K562 (cell line): ENCODE data around the gene DNAJC1. TPM values are rescaled to one million over a fixed set of nuclear protein-coding genes. Genes with fewer than 3 reads are reported as not detected.

Experiments
- ATAC-seq: fragments of 200-7000 bp; cut with Tn5 transposase; 3 replicates; pipeline ENCODE4 v1.9.1; 2020; ENCODE audit warnings: moderate library complexity
- BruUV-seq: library from RNA; stranded (reverse); fragments of 400-500 nt; replicated peaks from 2 replicates; lab custom pipeline; 2021; lab: Mats Ljungman, UMichigan
- CTCF ChIA-PET: fragments of 300-600 bp; formaldehyde crosslinking; extraction: SDS; loops from one replicate; lab custom pipeline; 2021; ENCODE audit warnings: low intra/inter-chr PET ratio; lab: Yijun Ruan, JAX
- POLR2A ChIA-PET: fragments of 300-600, 350-650 bp; sonication (Branson Sonifier 250); formaldehyde crosslinking; extraction: SDS; loops from one replicate; lab custom pipeline; 2021; ENCODE audit warnings: antibody characterized with exemption, inconsistent platforms; lab: Yijun Ruan, JAX
- DNase-seq, 4 experiments: peaks; one replicate each; pipeline versions ENCODE4 v3.0.0 to v3.0.0-alpha.2; 2011 to 2018; ENCODE audit warnings: low spot score in 3 of 4, mixed read lengths in 3 of 4; ENCODE audit errors: extremely low read depth in 1 of 4
- FAIRE-seq: peaks from 2 replicates; lab custom pipeline; 2011; peaks lifted over from hg19 to GRCh38; lab: Jason Lieb, UNC
- H2AFZ ChIP-seq: 2 replicates; pipeline ENCODE4 v1.6.0; 2011; ENCODE audit warnings: low read depth, low read length, control low read depth, inconsistent platforms
- H3K27ac ChIP-seq: fragments of 200-600 bp; 3 replicates; pipeline ENCODE4 v1.8.0; 2011; ENCODE audit warnings: low read depth, mild to moderate bottlenecking, control low read depth, inconsistent platforms, low read length, moderate library complexity, mixed read lengths; ENCODE audit errors: extremely low read depth
- H3K27me3 ChIP-seq, 2 experiments: fragments of 300-600 bp in 1 of 2; 2 replicates in 1 of 2; 3 replicates in 1 of 2; pipeline versions ENCODE4 v1.6.0 to v1.8.0; 2011; ENCODE audit warnings: inconsistent platforms in 2 of 2, low read length in 2 of 2, mild to moderate bottlenecking in 1 of 2, mixed read lengths in 1 of 2, moderate library complexity in 1 of 2; ENCODE audit not compliant: control insufficient read depth in 2 of 2, insufficient read depth in 2 of 2
- H3K36me3 ChIP-seq: fragments of 300-600 bp; 3 replicates; pipeline ENCODE4 v1.8.0; 2011; ENCODE audit warnings: mild to moderate bottlenecking, low read length, inconsistent platforms; ENCODE audit not compliant: control insufficient read depth, insufficient read depth
- H3K4me1 ChIP-seq, 2 experiments: fragments of 200-600 bp in 1 of 2; replicated peaks in 1 of 2; 2 replicates in 1 of 2; 3 replicates in 1 of 2; pipeline versions ENCODE4 v1.5.1 to v1.8.0; 2011; ENCODE audit warnings: inconsistent platforms in 2 of 2, low read length in 2 of 2, mild to moderate bottlenecking in 1 of 2, mixed read lengths in 1 of 2, moderate library complexity in 1 of 2; ENCODE audit not compliant: control insufficient read depth in 2 of 2, insufficient read depth in 2 of 2
- H3K4me2 ChIP-seq: 2 replicates; pipeline ENCODE4 v1.6.1; 2011; ENCODE audit warnings: low read length, control low read depth, inconsistent platforms, mixed read lengths; ENCODE audit not compliant: insufficient read depth
- H3K4me3 ChIP-seq: fragments of 200-600 bp; sonication (generic), shearing (Covaris generic); 2 replicates; pipeline ENCODE4 v1.5.1; 2016; ENCODE audit warnings: control low read depth, inconsistent platforms
- H3K79me2 ChIP-seq: fragments of 200-600 bp; 3 replicates; pipeline ENCODE4 v1.8.0; 2011; ENCODE audit warnings: low read length, inconsistent platforms; ENCODE audit not compliant: control insufficient read depth, insufficient read depth
- H3K9ac ChIP-seq, 2 experiments: 2 replicates each; pipeline versions ENCODE4 v1.6.0 to v1.6.1; 2011; ENCODE audit warnings: low read depth in 2 of 2, low read length in 2 of 2, control low read depth in 1 of 2, inconsistent platforms in 1 of 2, mild to moderate bottlenecking in 1 of 2, mixed read lengths in 1 of 2; ENCODE audit not compliant: insufficient read depth in 1 of 2
- H3K9me1 ChIP-seq: one replicate; pipeline ENCODE4 v1.6.0; 2011; ENCODE audit warnings: inconsistent platforms, mild to moderate bottlenecking, low read length, moderate library complexity; ENCODE audit not compliant: control insufficient read depth, insufficient read depth
- H3K9me3 ChIP-seq: replicated peaks from 2 replicates; pipeline ENCODE4 v1.5.1; 2011; ENCODE audit warnings: low read depth, low read length, inconsistent platforms; ENCODE audit not compliant: control insufficient read depth, insufficient read depth
- H4K20me1 ChIP-seq: replicated peaks from 2 replicates; pipeline ENCODE4 v1.6.1; 2011; ENCODE audit warnings: low read length, inconsistent platforms, mixed read lengths; ENCODE audit not compliant: control insufficient read depth, insufficient read depth
- ATF1 ChIP-seq, 2 experiments: fragments of 450-650 bp in 1 of 2; IDR thresholded peaks; 2 replicates each; pipeline ENCODE4 v1.6.1; 2016; ENCODE audit warnings: missing compliant biosample characterization in 1 of 2, missing genetic modification characterization in 1 of 2
- C11orf30 ChIP-seq: fragments of 450-650 bp; IDR thresholded peaks from 2 replicates; pipeline ENCODE4 v1.6.1; 2016; ENCODE audit warnings: low read depth, mild to moderate bottlenecking
- CCNT2 ChIP-seq: IDR thresholded peaks from 2 replicates; pipeline ENCODE4 v1.6.1; 2011; ENCODE audit warnings: borderline replicate concordance, low read depth, mild to moderate bottlenecking, moderate library complexity, mixed read lengths, low read length; ENCODE audit not compliant: insufficient read length; ENCODE audit errors: extremely low read depth
- CHAMP1 ChIP-seq: fragments of 450-650 bp; IDR thresholded peaks from 2 replicates; pipeline ENCODE4 v1.6.1; 2016; ENCODE audit warnings: mild to moderate bottlenecking
- E4F1 ChIP-seq: fragments of 250-450 bp; sonication (Bioruptor Pico); IDR thresholded peaks from 2 replicates; pipeline ENCODE4 v1.5.0; 2021; ENCODE audit warnings: mild to moderate bottlenecking, borderline replicate concordance
- FOXA3 ChIP-seq, 2 experiments: fragments of 450-650 bp in 1 of 2; sonication (generic) in 1 of 2; formaldehyde crosslinking; IDR thresholded peaks in 1 of 2; conservative IDR thresholded peaks in 1 of 2; 2 replicates each; pipeline versions ENCODE4 v1.4.0 to v1.8.0; 2020 to 2022; ENCODE audit warnings: mild to moderate bottlenecking in 2 of 2, missing genetic modification reagents in 1 of 2
- GABPB1 ChIP-seq: sonication (generic); formaldehyde crosslinking; IDR thresholded peaks from 2 replicates; pipeline ENCODE4 v1.8.0; 2022; ENCODE audit warnings: mild to moderate bottlenecking, missing genetic modification reagents
- HCFC1 ChIP-seq: IDR thresholded peaks from 2 replicates; pipeline ENCODE4 v1.6.1; 2012; ENCODE audit warnings: low read depth, low read length, improper control_type of control experiment
- MAFG ChIP-seq: fragments of 450-650 bp; conservative IDR thresholded peaks from 2 replicates; pipeline ENCODE4 v1.6.1; 2016; ENCODE audit warnings: missing genetic modification characterization, missing compliant biosample characterization
- PHF21A ChIP-seq: fragments of 450-650 bp; IDR thresholded peaks from 2 replicates; pipeline ENCODE4 v1.6.1; 2017; ENCODE audit warnings: low read depth, borderline replicate concordance
- SMC3 ChIP-seq: conservative IDR thresholded peaks from 2 replicates; pipeline ENCODE4 v1.6.1; 2011; ENCODE audit warnings: low read depth, low read length, improper control_type of control experiment; ENCODE audit not compliant: insufficient read depth
- TAF9B ChIP-seq: fragments of 450-650 bp; IDR thresholded peaks from 2 replicates; pipeline ENCODE4 v1.6.1; 2018; ENCODE audit warnings: mild to moderate bottlenecking; ENCODE audit not compliant: partially characterized antibody
- TCF3 ChIP-seq: sonication (generic); formaldehyde crosslinking; IDR thresholded peaks from 2 replicates; pipeline ENCODE4 v1.4.0; 2020; ENCODE audit warnings: mild to moderate bottlenecking, missing genetic modification reagents
- TCFL5 ChIP-seq: fragments of 250-450 bp; sonication (Bioruptor Pico); conservative IDR thresholded peaks from 2 replicates; pipeline ENCODE4 v1.6.1; 2021; ENCODE audit warnings: mild to moderate bottlenecking, moderate library complexity, matching md5 sums
- ZBTB9 ChIP-seq: fragments of 450-650 bp; formaldehyde crosslinking; IDR thresholded peaks from 2 replicates; pipeline ENCODE4 v1.4.0; 2020; ENCODE audit warnings: mild to moderate bottlenecking, moderate library complexity
- ZNF316 ChIP-seq: fragments of 450-650 bp; IDR thresholded peaks from 2 replicates; pipeline ENCODE4 v1.6.1; 2016
- WGBS: fragments of 100-300 bp; shearing (Covaris generic); methylation state at CpG from one replicate; pipeline ENCODE4 v1.1.6; 2016; ENCODE audit warnings: low coverage, mixed read lengths; ENCODE audit not compliant: insufficient coverage; ENCODE audit errors: missing lambda C conversion rate; 5-methylcytosine and 5-hydroxymethylcytosine counted together
- in situ Hi-C: fragments of 300-500 bp; cut with MboI; formaldehyde crosslinking; loops from 4 replicates; pipeline ENCODE4 v1.15.0; 2018; ENCODE audit warnings: inconsistent platforms, mixed read lengths
- intact Hi-C: fragments of 100-400 bp; cut with micrococcal nuclease; formaldehyde crosslinking; loops from 2 replicates; pipeline ENCODE4 v1.14.2; 2022
- polyA plus RNA-seq, 8 experiments: library from polyadenylated mRNA; depleted of rRNA in 4 of 8; stranded (reverse) in 5 of 8; unstranded in 3 of 8; fragments of >200 nt; fragmentation: Nextera tagmentation in 2 of 8; fragmentation: Illumina TruSeq in 1 of 8; extraction: Ambion mirVana in 2 of 8; extraction: Trizol in 1 of 8; gene quantifications; 2 replicates each; pipeline versions ENCODE4 v1.2.1 to v1.2.3, GENCODE V29; 2011 to 2014; ENCODE audit warnings: inconsistent platforms in 1 of 8, missing spikeins in 1 of 8
- total RNA-seq, 7 experiments: library from RNA; depleted of rRNA in 6 of 7; stranded (reverse); fragments of >200 nt in 6 of 7; fragmentation: Illumina TruSeq in 2 of 7; extraction: Trizol in 2 of 7; gene quantifications; 2 replicates each; pipeline versions ENCODE4 v1.2.1 to v1.2.3, GENCODE V29; 2011 to 2021; ENCODE audit warnings: low replicate concordance in 1 of 7

DNAJC1 gene
- total and polyA plus RNA-seq, 9 of the 15 experiments (the other 6 are each of a cell fraction or from before 2014, with no cell fraction given), result 5.4 to 77.6 (median 40.3) TPM

GRCh38 chr10:21757185-21757901, 246.2 kb downstream of the DNAJC1 start:
- ChIA-PET CTCF (no interaction called here), POLR2A (interaction anchor here (1.9 kb wide), 1 partner anchor 9 kb away, joined by 8 read pairs; no protein-coding TSS in a partner anchor)
- Histone ChIP-seq H3K36me3 (peaks cover 32% of the 10 kb centered on the region; the same call in 1 of the 3 replicates), H3K79me2 (no peaks in the 10 kb centered on the region), H2AFZ (no peak overlapping the region), H3K27ac (no peak overlapping the region), H3K4me2 (no peak overlapping the region), H3K9me1 (no peaks in the 10 kb centered on the region), H3K4me1 (peaks cover 0 to 25% of the 10 kb centered on the region in 2 experiments; a peak in 3 of 5 replicates), H3K27me3 (no peaks in the 10 kb centered on the region), H3K4me3 (no peak overlapping the region), H3K9me3 (no peaks in the 10 kb centered on the region), H4K20me1 (no peaks in the 10 kb centered on the region), H3K9ac (peak overlapping the region in 1 of 2 experiments; percentile 62; a peak in 1 of 4 replicates)
- 87% methylated on average over 8 of the region's 8 CpGs for WGBS
- DNase-seq, result no peak
- ATAC-seq, result peak; percentile 31; the same call in 2 of the 3 replicates
- intact Hi-C loops (no loop called here), in situ Hi-C loops (no loop called here)
- no TSS peak for BruUV-seq
- FAIRE-seq, result no peak
- TF ChIP-seq TCF3 (no peak), E4F1 (CRISPR knock-in tag) (no peak), CHAMP1 (no peak), MAFG (peak; percentile 42; the same call in 1 of the 2 replicates), ZBTB9 (CRISPR knock-in tag) (no peak), HCFC1 (no peak), TCFL5 (CRISPR knock-in tag) (no peak), GABPB1 (CRISPR knock-in tag) (no peak), ATF1 (CRISPR knock-in tag; IDR thresholded peaks at IDR 0.05) (no peak), ATF1 (tag; IDR thresholded peaks at IDR 0.05) (no peak), ZNF316 (peak; percentile 67), PHF21A (no peak), C11orf30 (peak; percentile 64), SMC3 (no peak), CCNT2 (no peak), FOXA3 (CRISPR knock-in tag; conservative IDR thresholded peaks at IDR 0.05 in 1 of 2, IDR thresholded peaks at IDR 0.05 in 1 of 2) (0 out of 4 replicates have a peak, but pooled peaks of 1 of the 2 experiments have one; percentile 22), TAF9B (no peak)
